HUES48 (cell line): ENCODE data around the gene S100Z.

Experiments used
- H3K27ac ChIP-seq: one replicate; pipeline ENCODE4 v1.7.0; 2013; ENCODE audit warnings: low read depth, low read length, inconsistent platforms
- H3K27me3 ChIP-seq: 2 replicates; pipeline ENCODE4 v1.6.1; 2013; ENCODE audit warnings: mild to moderate bottlenecking, low read length; ENCODE audit not compliant: control insufficient read depth, insufficient read depth
- H3K36me3 ChIP-seq: 2 replicates; pipeline ENCODE4 v1.6.1; 2013; ENCODE audit warnings: low read length; ENCODE audit not compliant: control insufficient read depth, insufficient read depth
- H3K4me1 ChIP-seq: 2 replicates; pipeline ENCODE4 v1.6.1; 2013; ENCODE audit warnings: mild to moderate bottlenecking, low read length; ENCODE audit not compliant: control insufficient read depth, insufficient read depth
- H3K4me3 ChIP-seq: 2 replicates; pipeline ENCODE4 v1.5.1; 2013; ENCODE audit warnings: mild to moderate bottlenecking, low read depth, low read length
- H3K9ac ChIP-seq: 2 replicates; pipeline ENCODE4 v1.6.1; 2013; ENCODE audit warnings: mild to moderate bottlenecking, low read depth, low read length, moderate library complexity
- H3K9me3 ChIP-seq: 2 replicates; pipeline ENCODE4 v1.6.1; 2013; ENCODE audit warnings: low read length; ENCODE audit not compliant: control insufficient read depth, insufficient read depth

Gene S100Z

GRCh38 chr5:76849419-76850291 is at the start of gene S100Z:
Gene S100Z (plus strand): TSS chr5:76850014. CDS start chr5:76875360, 25,346 bp downstream.
- H3K4me3 ChIP-seq: no peak within 1 kb of the TSS
- no peaks in the 10 kb centered on the region for H3K27me3 ChIP-seq
- H3K9ac ChIP-seq: no peak within 1 kb of the TSS
- H3K9me3 ChIP-seq: peaks cover 13% of the 10 kb centered on the region
- H3K4me1 ChIP-seq: no peaks in the 10 kb centered on the region
- H3K27ac ChIP-seq: no peak within 1 kb of the TSS
- H3K36me3 ChIP-seq: no peaks in the 10 kb centered on the region

- peaks cover 2% of the 10 kb centered on the region; the same call in 1 of the 2 replicates for H3K4me1 ChIP-seq
- no peak overlapping the region for H3K27ac ChIP-seq
- H3K36me3 ChIP-seq: no peaks in the 10 kb centered on the region
- no peaks in the 10 kb centered on the region for H3K27me3 ChIP-seq
- no peak overlapping the region for H3K4me3 ChIP-seq
- no peak overlapping the region for H3K9ac ChIP-seq
- no peaks in the 10 kb centered on the region for H3K9me3 ChIP-seq
Measured at GRCh38 chr5:76800579-76800978, 49.2 kb upstream of the S100Z start.

DNA sequence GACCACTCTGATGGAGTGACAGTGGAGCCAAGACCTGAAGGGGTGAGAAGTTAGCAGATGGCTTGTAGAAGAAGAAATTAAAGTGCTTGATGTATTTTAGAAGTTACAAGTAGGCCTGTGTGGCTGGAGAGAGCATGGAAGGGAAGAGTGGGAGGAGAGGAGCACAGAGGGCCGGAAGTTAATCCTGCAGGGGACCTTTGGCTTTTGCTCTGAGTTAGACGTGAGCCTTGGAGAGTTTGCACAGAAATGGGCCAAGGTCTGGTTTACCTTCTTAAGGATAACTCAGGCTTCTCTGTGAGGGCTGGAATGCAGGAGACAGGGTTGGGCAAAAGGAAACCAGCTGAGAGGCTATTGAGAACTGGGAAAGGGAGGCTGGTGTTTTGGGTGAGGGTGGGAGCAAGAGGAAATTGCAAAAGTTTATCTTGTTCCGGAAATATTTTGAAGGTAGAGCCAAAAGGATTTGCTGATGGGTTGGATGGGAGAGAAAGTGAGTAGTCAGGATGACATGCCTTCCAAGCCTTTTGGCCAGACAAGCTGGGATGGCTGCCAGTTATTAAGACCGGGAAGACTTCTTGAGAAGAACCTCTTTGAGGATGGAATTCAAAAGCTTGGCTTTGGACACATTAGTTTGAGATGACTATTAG is 48.5 kb upstream of the S100Z start:
- Histone ChIP-seq H3K9ac (no peak overlapping the region), H3K27me3 (no peaks in the 10 kb centered on the region), H3K27ac (no peak overlapping the region), H3K4me1 (peaks cover 9% of the 10 kb centered on the region), H3K36me3 (no peaks in the 10 kb centered on the region), H3K9me3 (no peaks in the 10 kb centered on the region), H3K4me3 (no peak overlapping the region)

DNA sequence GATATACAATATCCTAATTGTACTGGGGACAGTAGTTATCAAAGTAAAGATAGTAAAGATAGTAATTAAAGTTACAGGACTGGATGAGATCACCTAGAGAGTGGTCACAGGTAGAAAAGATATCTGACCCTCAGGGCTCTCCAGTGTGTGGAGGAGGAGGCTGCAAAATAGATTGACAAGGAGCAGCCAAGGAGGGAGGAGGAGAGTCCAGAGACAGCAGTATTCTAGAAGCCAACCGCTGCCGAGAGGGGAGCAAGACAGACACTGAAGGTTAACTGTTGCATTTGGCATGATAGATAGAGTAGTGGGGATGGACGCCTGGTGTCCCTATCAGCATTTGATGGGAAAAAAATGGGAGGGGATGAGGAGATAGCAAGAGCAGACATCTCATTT is 48.0 kb upstream of the S100Z start:
- Histone ChIP-seq H3K9me3 (no peaks in the 10 kb centered on the region), H3K27me3 (no peaks in the 10 kb centered on the region), H3K36me3 (no peaks in the 10 kb centered on the region), H3K9ac (no peak overlapping the region), H3K4me1 (peaks cover 12% of the 10 kb centered on the region), H3K27ac (no peak overlapping the region), H3K4me3 (no peak overlapping the region)

GRCh38 chr5:76804266-76804665 is 45.5 kb upstream of the S100Z start:
- H3K9ac ChIP-seq: no peak overlapping the region
- H3K27ac ChIP-seq: peak overlapping the region; percentile 42
- H3K36me3 ChIP-seq: no peaks in the 10 kb centered on the region
- H3K9me3 ChIP-seq: no peaks in the 10 kb centered on the region
- no peak overlapping the region for H3K4me3 ChIP-seq
- peaks cover 34% of the 10 kb centered on the region for H3K4me1 ChIP-seq
- no peaks in the 10 kb centered on the region for H3K27me3 ChIP-seq

- Histone ChIP-seq H3K4me3 (peak overlapping the region; percentile 44), H3K4me1 (peaks cover 36% of the 10 kb centered on the region), H3K9ac (0 out of 2 replicates have a peak overlapping the region, but pooled peaks have one; percentile 7)
Measured at GRCh38 chr5:76805821-76806505, 43.9 kb upstream of the S100Z start.

DNA sequence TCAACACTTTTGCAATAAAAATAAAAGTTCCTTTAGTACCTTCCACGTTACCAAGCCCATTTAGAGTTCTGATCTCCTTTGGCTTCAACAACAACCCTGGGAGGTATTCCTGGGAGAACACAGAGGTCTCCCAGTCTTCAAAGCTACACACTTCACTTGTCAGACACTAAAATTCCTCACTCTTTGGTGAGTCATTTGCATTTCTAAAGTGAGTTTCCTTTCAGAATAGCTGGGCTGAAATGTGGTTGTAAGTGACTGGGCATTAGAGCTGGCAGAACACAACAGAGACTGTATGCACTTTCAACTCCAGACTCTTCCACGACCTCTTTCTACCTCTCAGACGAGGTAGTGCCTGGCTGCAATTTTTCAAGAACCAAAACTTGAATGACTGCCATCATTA is 42.5 kb upstream of the S100Z start:
- Histone ChIP-seq H3K4me1 (peaks cover 36% of the 10 kb centered on the region), H3K27me3 (no peaks in the 10 kb centered on the region), H3K9me3 (0 out of 2 replicates have a peak, but pooled peaks cover 9% of the 10 kb centered on the region), H3K36me3 (no peaks in the 10 kb centered on the region), H3K9ac (peak overlapping the region; percentile 44), H3K27ac (peak overlapping the region; percentile 98), H3K4me3 (peak overlapping the region; percentile 51)

More at GRCh38 chr5:76805821-76806505, 43.9 kb upstream of the S100Z start:
- H3K27me3 ChIP-seq: no peaks in the 10 kb centered on the region
- no peaks in the 10 kb centered on the region for H3K36me3 ChIP-seq
- peak overlapping the region; percentile 98 for H3K27ac ChIP-seq
- H3K9me3 ChIP-seq: 0 out of 2 replicates have a peak, but pooled peaks cover 5% of the 10 kb centered on the region

DNA sequence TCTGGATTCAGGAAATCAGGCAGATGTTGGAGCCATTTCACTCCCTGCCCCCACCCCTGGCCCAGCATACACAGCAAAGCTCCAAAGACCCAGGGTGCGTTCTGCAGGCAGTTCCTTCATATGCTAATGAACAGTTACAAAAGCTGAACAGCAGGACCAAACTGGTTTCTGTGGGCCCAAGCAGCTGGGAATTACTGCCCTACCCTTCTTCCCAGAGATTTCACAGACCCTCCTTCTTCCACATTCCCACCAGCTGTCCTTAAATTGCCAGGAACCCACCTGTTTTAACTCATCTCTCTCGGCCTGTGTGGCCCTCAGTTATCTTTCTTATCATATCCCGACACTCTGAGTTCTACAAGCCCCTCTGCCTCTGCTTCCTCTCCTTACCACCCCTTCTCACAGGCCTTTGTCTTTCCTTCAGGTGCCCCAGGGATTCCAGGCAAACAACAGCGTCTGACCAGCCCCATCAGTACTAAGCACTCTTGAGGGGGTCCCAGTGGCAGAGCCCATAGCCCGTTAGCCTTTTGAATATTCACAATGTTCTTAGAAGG is 41.6 kb upstream of the S100Z start:
- H3K9ac ChIP-seq: peak overlapping the region; percentile 83
- H3K27me3 ChIP-seq: no peaks in the 10 kb centered on the region
- peaks cover 36% of the 10 kb centered on the region for H3K4me1 ChIP-seq
- H3K4me3 ChIP-seq: peak overlapping the region; percentile 51
- H3K36me3 ChIP-seq: no peaks in the 10 kb centered on the region
- H3K27ac ChIP-seq: peak overlapping the region; percentile 98
- H3K9me3 ChIP-seq: 0 out of 2 replicates have a peak, but pooled peaks cover 9% of the 10 kb centered on the region

- H3K4me1 ChIP-seq: peaks cover 36% of the 10 kb centered on the region
- H3K9ac ChIP-seq: peak overlapping the region; percentile 50; the same call in 1 of the 2 replicates
- peak overlapping the region; percentile 98 for H3K27ac ChIP-seq
Measured at GRCh38 chr5:76809141-76809540, 40.7 kb upstream of the S100Z start.

DNA sequence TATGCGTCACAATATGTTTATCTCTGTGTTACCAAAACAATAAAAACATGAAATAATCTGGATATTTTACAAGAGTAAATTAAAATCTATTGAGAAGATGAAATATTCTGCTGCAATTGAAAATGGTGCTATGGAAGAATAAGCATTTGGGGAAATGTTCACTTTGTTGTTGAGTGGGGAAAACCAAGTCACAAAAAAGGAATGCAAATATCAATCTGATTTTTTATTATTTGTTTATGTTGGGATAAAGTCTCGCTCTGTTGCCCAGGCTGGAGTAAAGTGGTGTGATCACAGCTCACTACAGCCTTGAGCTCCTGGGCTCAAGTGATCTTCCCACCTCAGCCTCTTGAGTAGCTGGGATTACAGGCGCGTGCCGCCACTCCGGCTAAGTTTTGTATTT is 39.6 kb upstream of the S100Z start:
- H3K27ac ChIP-seq: no peak overlapping the region
- H3K36me3 ChIP-seq: no peaks in the 10 kb centered on the region
- no peak overlapping the region for H3K4me3 ChIP-seq
- H3K9ac ChIP-seq: no peak overlapping the region
- no peaks in the 10 kb centered on the region for H3K27me3 ChIP-seq
- peaks cover 36% of the 10 kb centered on the region for H3K4me1 ChIP-seq
- H3K9me3 ChIP-seq: 0 out of 2 replicates have a peak, but pooled peaks cover 9% of the 10 kb centered on the region

More at GRCh38 chr5:76809141-76809540, 40.7 kb upstream of the S100Z start:
- Histone ChIP-seq H3K4me3 (no peak overlapping the region; the same call in 1 of the 2 replicates), H3K9me3 (0 out of 2 replicates have a peak, but pooled peaks cover 9% of the 10 kb centered on the region), H3K27me3 (no peaks in the 10 kb centered on the region), H3K36me3 (no peaks in the 10 kb centered on the region)
